WERI-Rb-1 (cell line): ENCODE results near the gene PHACTR1.

ENCODE experiments used
- DNase-seq: peaks from one replicate; pipeline ENCODE4 v3.0.0-alpha.2; 2020
- H3K27ac ChIP-seq: fragments of 250-450 bp; sonication (Bioruptor Pico); 2 replicates; pipeline ENCODE4 v1.5.1; 2020; ENCODE audit warnings: mild to moderate bottlenecking, moderate library complexity
- H3K27me3 ChIP-seq: fragments of 250-450 bp; sonication (Bioruptor Pico); 2 replicates; pipeline ENCODE4 v1.5.1; 2021; ENCODE audit warnings: mild to moderate bottlenecking, low read depth, moderate library complexity; ENCODE audit not compliant: insufficient read depth, severe bottlenecking
- H3K36me3 ChIP-seq: fragments of 250-450 bp; sonication (Bioruptor Pico); 2 replicates; pipeline ENCODE4 v1.5.1; 2020; ENCODE audit warnings: mild to moderate bottlenecking, moderate library complexity
- H3K4me3 ChIP-seq: 2 replicates; pipeline ENCODE4 v1.5.1; 2011; ENCODE audit warnings: low read depth, mild to moderate bottlenecking, control low read depth, low read length
- H3K9me3 ChIP-seq: fragments of 250-450 bp; sonication (Bioruptor Pico); 2 replicates; pipeline ENCODE4 v1.5.1; 2021; ENCODE audit warnings: mild to moderate bottlenecking, moderate library complexity; ENCODE audit not compliant: severe bottlenecking
- CTCF ChIP-seq: IDR thresholded peaks from 2 replicates; pipeline ENCODE4 v1.5.1; 2011; ENCODE audit warnings: low read depth, mild to moderate bottlenecking, control low read depth, inconsistent platforms, low read length

The PHACTR1 gene

GRCh38 chr6:12951415-12951814 lies 234.8 kb downstream of the PHACTR1 start:
- no peaks in the 10 kb centered on the region for H3K9me3 ChIP-seq
- H3K27me3 ChIP-seq: no peaks in the 10 kb centered on the region
- no peak overlapping the region for H3K27ac ChIP-seq
- no peak overlapping the region for H3K4me3 ChIP-seq
- no peak for DNase-seq
- no peaks in the 10 kb centered on the region for H3K36me3 ChIP-seq
- TF ChIP-seq CTCF: no peak

DNA sequence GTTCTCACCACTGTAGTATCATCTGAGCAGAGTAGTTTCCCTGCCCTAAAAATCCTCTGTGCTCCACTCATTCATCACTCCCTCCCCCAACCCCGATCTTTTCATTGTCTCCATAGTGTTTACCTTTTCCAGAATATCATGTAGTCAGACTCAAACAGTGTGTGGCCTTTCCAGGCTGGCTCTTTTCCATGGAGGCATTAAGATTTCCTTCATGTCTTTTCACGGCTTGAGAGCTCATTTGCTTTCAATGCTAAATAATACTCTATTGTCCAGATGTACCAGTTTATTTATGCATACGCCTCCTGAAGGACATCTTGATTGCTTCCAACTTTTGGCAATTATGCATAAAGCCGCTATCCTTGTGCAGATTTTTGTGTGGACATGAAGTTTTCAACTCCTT lies 235.8 kb downstream of the PHACTR1 start:
- no peak overlapping the region for H3K4me3 ChIP-seq

DNA sequence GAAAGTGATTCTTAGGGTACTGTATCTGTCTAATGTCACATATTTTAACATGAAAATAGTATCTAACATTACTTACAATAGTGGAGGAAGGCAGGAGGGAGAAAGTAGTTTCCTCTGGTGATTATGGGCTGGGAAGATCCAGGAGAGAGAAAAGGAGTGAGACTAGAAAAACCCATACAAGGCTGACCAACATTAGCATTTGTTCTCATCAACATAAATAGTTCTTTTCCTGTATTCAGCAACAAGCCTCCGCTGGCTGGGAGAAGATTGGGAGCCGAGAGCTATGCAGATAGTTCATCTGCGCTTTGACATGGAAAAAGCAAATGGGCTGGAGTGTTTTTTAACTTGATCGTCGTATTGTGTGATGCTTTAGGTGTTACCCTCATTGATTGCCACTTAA lies 239.4 kb downstream of the PHACTR1 start:
- Histone ChIP-seq H3K36me3 (no peaks in the 10 kb centered on the region), H3K4me3 (no peak overlapping the region), H3K27me3 (no peaks in the 10 kb centered on the region), H3K27ac (no peak overlapping the region), H3K9me3 (no peaks in the 10 kb centered on the region)
- no peak for TF ChIP-seq CTCF
- DNase-seq: no peak

More for the DNA sequence above, 235.8 kb downstream of the PHACTR1 start:
- Histone ChIP-seq H3K27me3 (no peaks in the 10 kb centered on the region), H3K9me3 (no peaks in the 10 kb centered on the region), H3K36me3 (no peaks in the 10 kb centered on the region), H3K27ac (no peak overlapping the region)
- no peak for TF ChIP-seq CTCF
- no peak for DNase-seq

DNA sequence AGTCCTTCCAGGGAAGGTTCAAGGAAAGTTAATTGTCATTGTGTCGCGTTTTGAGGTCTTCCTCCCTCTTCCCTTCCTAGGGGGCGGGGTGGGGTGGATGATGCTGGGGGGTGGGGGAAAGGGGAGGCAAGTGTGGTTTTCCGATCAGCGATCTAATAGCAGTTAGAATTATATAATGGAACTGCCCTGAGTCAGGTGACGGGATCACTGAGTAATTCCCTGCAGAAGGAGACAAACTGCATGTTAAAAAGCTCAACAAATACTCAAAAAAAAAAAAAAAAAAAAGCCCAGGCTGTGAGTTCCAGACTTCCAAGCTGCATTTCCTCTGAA lies 240.4 kb downstream of the PHACTR1 start:
- Histone ChIP-seq H3K36me3 (no peaks in the 10 kb centered on the region), H3K27ac (no peak overlapping the region), H3K27me3 (no peaks in the 10 kb centered on the region), H3K4me3 (no peak overlapping the region), H3K9me3 (no peaks in the 10 kb centered on the region)
- no peak for DNase-seq
- TF ChIP-seq CTCF: no peak

DNA sequence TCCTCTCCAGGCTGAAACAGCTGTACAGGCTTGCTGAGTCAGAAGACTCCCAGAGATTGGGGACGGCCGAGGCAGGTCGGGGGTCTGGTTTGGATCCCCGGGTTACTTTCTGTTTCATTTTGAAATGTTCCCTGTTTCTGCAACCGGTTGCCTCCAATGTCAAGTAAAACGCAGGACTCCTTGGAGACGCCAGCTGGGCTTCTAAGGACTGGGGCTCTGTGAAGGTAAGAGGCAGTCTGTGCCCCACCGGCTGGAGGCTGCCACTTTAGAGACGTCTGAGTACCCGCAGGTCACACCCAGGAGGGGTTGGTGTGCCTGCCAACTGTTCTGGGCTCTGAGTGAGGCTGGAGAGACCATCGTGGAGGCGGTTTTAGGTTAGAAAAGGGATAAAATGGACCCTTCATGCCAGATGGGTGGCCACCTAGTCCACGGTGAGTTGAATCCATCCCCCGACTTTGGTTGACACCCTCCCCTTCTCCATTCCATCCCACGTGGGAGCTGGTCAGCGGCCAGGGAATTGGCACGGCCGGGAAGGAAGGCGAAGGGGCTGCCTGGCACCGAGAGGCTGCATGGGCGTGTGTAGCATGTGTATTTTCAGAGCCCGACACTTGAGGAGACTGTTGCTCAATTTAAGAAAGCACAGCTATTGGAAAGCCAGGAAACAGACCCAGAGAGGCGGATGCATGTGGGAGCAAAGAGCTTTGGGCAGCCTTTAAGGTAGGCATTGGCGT lies 240.9 kb downstream of the PHACTR1 start:
- no peaks in the 10 kb centered on the region for H3K27me3 ChIP-seq
- H3K9me3 ChIP-seq: no peaks in the 10 kb centered on the region
- TF ChIP-seq CTCF: no peak
- no peaks in the 10 kb centered on the region for H3K36me3 ChIP-seq
- no peak for DNase-seq
- H3K27ac ChIP-seq: no peak overlapping the region
- no peak overlapping the region for H3K4me3 ChIP-seq
